Measurements from ENCODE around the gene NUDT8. TPM values are rescaled to one million over a fixed set of nuclear protein-coding genes. Genes with fewer than 3 reads are reported as not detected.
A peak's percentile ranks its signal among the peaks of the same experiment; 100 is the strongest.

NUDT8 gene
- total and polyA plus RNA-seq, 2 of the 8 experiments (the other 6 are each of a cell fraction or from before 2014, with no cell fraction given) = 7.2 to 8.3 TPM

DNA sequence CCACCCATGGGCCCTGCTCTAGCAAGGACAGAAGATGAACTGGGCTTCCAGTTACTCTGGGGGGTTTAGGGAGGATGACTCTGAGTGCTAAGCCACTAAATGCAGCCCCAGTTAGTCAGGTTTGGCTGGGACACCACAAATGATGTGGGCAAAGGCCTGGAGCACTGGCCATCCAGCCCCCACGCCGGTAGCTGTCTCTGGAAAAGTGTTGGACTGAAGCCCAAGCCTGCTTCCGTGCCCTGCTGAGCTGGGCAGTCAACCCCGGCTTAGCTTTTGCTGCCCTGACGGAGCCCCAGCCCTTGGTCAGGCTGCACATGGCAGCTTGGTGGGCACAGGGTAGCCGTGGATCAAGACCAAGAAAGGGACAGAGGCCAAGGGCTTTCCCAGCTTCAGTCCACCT is 51.8 kb downstream of the NUDT8 start:
- H2BK120ac ChIP-seq (replicated peaks; ENCODE audit: low read depth, low read length) = no peak overlapping the region
- no peak overlapping the region for H4K8ac ChIP-seq (ENCODE audit: extremely low read depth, insufficient read depth, low read length)
- H2BK20ac ChIP-seq (ENCODE audit: low read length) = no peak overlapping the region
- H2BK15ac ChIP-seq (ENCODE audit: low read length) = peak overlapping the region; percentile 53; the same call in 1 of the 2 replicates
- no peak overlapping the region for H3K9ac ChIP-seq (replicated peaks in 1 of 4; ENCODE audit: extremely low read depth in 1 of 4, low read depth in 3 of 4, low read length in 3 of 4)
- peak overlapping the region; percentile 43; the same call in 1 of the 2 replicates for H2BK12ac ChIP-seq (ENCODE audit: low read depth, low read length)
- H3K27me3 ChIP-seq (replicated peaks in 1 of 4; ENCODE audit: control insufficient read depth in 3 of 4, extremely low read depth in 1 of 4, insufficient read depth in 3 of 4, low read length in 3 of 4) = peaks cover 0 to 2% (median 0%) of the 10 kb centered on the region in 4 experiments; a peak in 1 of 7 replicates
- H3K18ac ChIP-seq (ENCODE audit: extremely low read depth, low read length) = no peak overlapping the region
- H3K14ac ChIP-seq (ENCODE audit: insufficient read length) = no peak overlapping the region
- no peak overlapping the region for H2BK5ac ChIP-seq (ENCODE audit: low read depth, low read length)
- no peaks in the 10 kb centered on the region for H3K9me3 ChIP-seq (ENCODE audit: insufficient read depth in 2 of 2, low read depth in 1 of 2, low read length in 1 of 2)
- H3K56ac ChIP-seq (replicated peaks; ENCODE audit: insufficient read length, low read depth, low read length) = no peak overlapping the region
- 0 out of 2 replicates have a peak, but pooled peaks cover 1% of the 10 kb centered on the region for H3K23me2 ChIP-seq (ENCODE audit: low read depth, low read length)
- no peak for FAIRE-seq
- no peaks in the 10 kb centered on the region for H3K79me1 ChIP-seq (ENCODE audit: low read depth, low read length)
- H3K79me2 ChIP-seq (ENCODE audit: control insufficient read depth in 1 of 2, insufficient read depth in 2 of 2, low read length in 2 of 2) = 0 out of 4 replicates have a peak, but pooled peaks cover 0 to 3% of the 10 kb centered on the region in 2 experiments
- H3K27ac ChIP-seq (ENCODE audit: low read depth, low read length) = no peak overlapping the region
- H4K5ac ChIP-seq (ENCODE audit: insufficient read length, low read depth, low read length) = no peak overlapping the region
- H3K4me1 ChIP-seq (replicated peaks in 1 of 4; ENCODE audit: control insufficient read depth in 3 of 4, insufficient read depth in 4 of 4, low read length in 3 of 4) = peaks cover 5 to 13% (median 6%) of the 10 kb centered on the region in 4 experiments; a peak in 6 of 7 replicates
- H3K4me2 ChIP-seq (ENCODE audit: insufficient read depth in 1 of 2, low read depth in 2 of 2, low read length in 2 of 2) = no peak overlapping the region
- no peak overlapping the region for H3K4ac ChIP-seq (replicated peaks; ENCODE audit: insufficient read length, low read depth, low read length)
- no peak overlapping the region for H2AFZ ChIP-seq (ENCODE audit: low read length)
- no peak overlapping the region for H2AK5ac ChIP-seq (ENCODE audit: low read depth, low read length)
- ChIA-PET CTCF (ENCODE audit: partially characterized antibody) (interaction anchor here (0.6 to 10.9 kb wide), 13 partner anchors 15 to 85 kb away, joined by 3 to 97 read pairs (median 7); partner anchors contain the start of genes NUDT8 and TBX10), POLR2A (ENCODE audit: partially characterized antibody) (interaction anchor here (0.8 to 5.0 kb wide), 7 partner anchors 9 to 188 kb away, joined by 3 to 21 read pairs (median 5); no protein-coding TSS in a partner anchor)
- H3K36me3 ChIP-seq (ENCODE audit: control insufficient read depth in 2 of 4, insufficient read depth in 4 of 4, low read length in 3 of 4) = no peaks in the 10 kb centered on the region
- DNase-seq (ENCODE audit: low read depth in 1 of 2, low spot score in 2 of 2) = no peak
- H3K4me3 ChIP-seq (ENCODE audit: extremely low read depth in 1 of 4, insufficient read depth in 2 of 4, low read depth in 3 of 4, low read length in 4 of 4) = no peak overlapping the region
- no peak overlapping the region for H3K23ac ChIP-seq (ENCODE audit: insufficient read length)
- 92% methylated on average over 6 of the region's 6 CpGs; no CpG with 5 or more reads in 1 of the 2 experiments for WGBS, 2 experiments (ENCODE audit: extremely low coverage in 1 of 2, insufficient coverage in 1 of 2, insufficient read length in 1 of 2, insufficient replicate concordance in 2 of 2, low coverage in 1 of 2, low lambda C conversion rate in 2 of 2, missing lambda C conversion rate in 1 of 2)
- peak overlapping the region; percentile 54 for H4K91ac ChIP-seq (replicated peaks; ENCODE audit: insufficient read length, low read length)
- no peaks in the 10 kb centered on the region for H4K20me1 ChIP-seq (replicated peaks in 1 of 2; ENCODE audit: control insufficient read depth in 1 of 2, insufficient read depth in 2 of 2, low read length in 2 of 2)
- TF ChIP-seq EP300 (IDR thresholded peaks at IDR 0.05; ENCODE audit: borderline replicate concordance in 1 of 2, low read depth in 2 of 2, low read length in 2 of 2) = no peak
- no peak for TF ChIP-seq TAF7 (optimal IDR thresholded peaks at IDR 0.05; ENCODE audit: borderline replicate concordance, low read depth, low read length)
- no peak for TF ChIP-seq POLR2AphosphoS5 (IDR thresholded peaks at IDR 0.05; ENCODE audit: low read depth, low read length)
- TF ChIP-seq RBBP5 (IDR thresholded peaks at IDR 0.05; ENCODE audit: borderline replicate concordance, low read depth, low read length) = no peak
- no peak for TF ChIP-seq FOSL1 (IDR thresholded peaks at IDR 0.05; ENCODE audit: insufficient read depth, low read depth, low read length)
- TF ChIP-seq CBX8 (IDR thresholded peaks at IDR 0.05; ENCODE audit: borderline replicate concordance, low read depth, low read length) = no peak
- TF ChIP-seq, protein P1, sequence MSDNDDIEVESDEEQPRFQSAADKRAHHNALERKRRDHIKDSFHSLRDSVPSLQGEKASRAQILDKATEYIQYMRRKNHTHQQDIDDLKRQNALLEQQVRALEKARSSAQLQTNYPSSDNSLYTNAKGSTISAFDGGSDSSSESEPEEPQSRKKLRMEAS (IDR thresholded peaks at IDR 0.05) = no peak
- no peak for TF ChIP-seq SRF (IDR thresholded peaks at IDR 0.05; ENCODE audit: low read depth, low read length)
- no peak for TF ChIP-seq BCL11A (IDR thresholded peaks at IDR 0.05; ENCODE audit: low read depth in 2 of 2, low read length in 2 of 2)
- TF ChIP-seq SIRT6 (IDR thresholded peaks at IDR 0.05; ENCODE audit: low read length) = no peak
- no peak for TF ChIP-seq NRF1 (IDR thresholded peaks at IDR 0.05; ENCODE audit: low read depth, low read length)
- no peak for TF ChIP-seq RFX5 (IDR thresholded peaks at IDR 0.05; ENCODE audit: borderline replicate concordance, low read depth, low read length)
- no peak for TF ChIP-seq TCF12 (IDR thresholded peaks at IDR 0.05; ENCODE audit: low read depth, low read length)
